GM19193 (cell line): ENCODE results near the gene ULBP2.

ENCODE experiments used
- POLR2A ChIP-seq: IDR thresholded peaks from 4 replicates; pipeline ENCODE4 v1.6.1; 2011; ENCODE audit not compliant: insufficient read depth, insufficient read length; ENCODE audit errors: extremely low read depth

ULBP2 gene

GRCh38 chr6:149903938-149904611 is 37.7 kb upstream of the ULBP2 start:
- no peak for TF ChIP-seq POLR2A

DNA sequence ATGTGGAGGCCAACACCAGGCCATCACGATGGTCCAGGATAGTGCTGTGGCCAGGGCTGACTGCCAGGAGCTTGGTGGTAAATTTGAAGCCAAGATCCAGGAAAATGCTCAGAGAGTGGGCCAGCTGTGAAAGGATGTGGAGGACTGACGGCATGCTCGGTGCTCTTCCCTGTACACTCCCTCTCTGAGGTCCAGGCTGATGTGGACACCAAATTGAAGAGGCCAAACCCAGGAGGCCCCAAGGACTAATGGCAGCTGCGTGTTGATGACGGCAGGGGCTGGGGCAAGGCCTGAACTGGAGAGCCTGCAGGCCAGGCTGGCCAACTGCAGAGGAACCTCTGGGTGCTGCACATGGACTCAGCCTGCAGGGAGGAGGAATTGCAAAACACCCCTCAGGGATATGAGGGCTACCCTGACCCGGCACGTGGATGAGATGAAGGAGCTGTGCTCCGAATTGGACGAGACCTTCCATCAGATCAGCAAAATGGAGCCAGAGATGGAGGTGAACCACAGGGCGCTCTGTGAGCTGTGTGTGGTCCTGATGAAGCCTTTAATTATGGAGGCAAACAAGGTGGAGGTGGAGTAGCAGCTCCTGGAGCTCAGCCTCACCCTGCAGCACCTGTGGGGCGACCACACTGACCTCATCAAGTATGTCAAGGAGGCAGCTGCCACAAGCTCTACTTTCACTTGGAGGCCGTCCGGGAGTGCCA is 37.0 kb upstream of the ULBP2 start:
- no peak for TF ChIP-seq POLR2A

DNA sequence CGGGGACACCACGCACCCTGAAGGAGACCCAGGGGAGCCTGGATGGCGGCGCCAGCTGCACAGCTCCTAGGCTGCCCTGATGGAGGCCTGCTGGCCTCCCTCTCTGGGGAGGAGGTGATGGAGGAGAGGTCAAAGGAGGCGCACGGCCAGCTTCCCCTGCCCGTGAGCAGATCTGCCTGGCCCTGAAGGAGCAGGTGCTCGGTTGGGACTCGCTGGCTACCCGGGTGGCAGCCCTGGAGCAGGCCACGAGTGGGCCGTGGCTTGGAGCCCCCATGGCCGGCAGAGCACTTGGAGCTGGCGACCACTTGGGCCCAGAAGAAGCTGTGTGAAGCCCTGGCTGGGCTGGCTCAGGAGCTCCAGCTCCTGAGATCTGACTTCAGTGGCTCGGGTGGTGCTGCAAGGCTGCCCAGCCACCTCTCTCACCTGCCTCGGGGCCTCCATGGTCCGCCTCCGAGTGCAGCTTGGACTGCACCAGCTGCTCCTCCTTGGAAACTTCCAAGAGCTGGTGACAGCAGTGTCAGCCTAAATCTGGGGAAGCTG is 36.4 kb upstream of the ULBP2 start:
- no peak for TF ChIP-seq POLR2A

- no peak for TF ChIP-seq POLR2A
Measured at GRCh38 chr6:149905911-149906371, 35.9 kb upstream of the ULBP2 start.

GRCh38 chr6:149906405-149906804 is 35.4 kb upstream of the ULBP2 start:
- TF ChIP-seq POLR2A: no peak

DNA sequence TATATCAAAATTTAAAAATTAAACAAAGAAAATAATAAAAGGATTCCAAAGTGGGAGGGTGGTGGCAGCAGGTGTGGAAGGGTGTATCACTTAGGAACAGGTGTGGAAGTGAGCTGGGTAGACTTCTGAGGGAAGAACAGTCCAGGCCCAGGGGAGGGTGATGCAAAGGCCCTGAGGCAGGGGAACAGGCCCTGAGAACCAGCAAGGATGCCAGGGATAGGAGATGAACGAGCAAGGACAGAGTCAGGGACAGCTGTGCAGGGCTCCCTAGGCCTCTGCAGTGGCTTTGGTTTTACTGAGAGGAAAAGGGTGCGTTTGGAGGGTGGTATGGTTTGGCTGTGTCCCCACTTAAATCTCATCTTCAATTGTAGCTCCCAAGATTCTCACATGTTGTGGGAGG is 34.5 kb upstream of the ULBP2 start:
- no peak for TF ChIP-seq POLR2A

DNA sequence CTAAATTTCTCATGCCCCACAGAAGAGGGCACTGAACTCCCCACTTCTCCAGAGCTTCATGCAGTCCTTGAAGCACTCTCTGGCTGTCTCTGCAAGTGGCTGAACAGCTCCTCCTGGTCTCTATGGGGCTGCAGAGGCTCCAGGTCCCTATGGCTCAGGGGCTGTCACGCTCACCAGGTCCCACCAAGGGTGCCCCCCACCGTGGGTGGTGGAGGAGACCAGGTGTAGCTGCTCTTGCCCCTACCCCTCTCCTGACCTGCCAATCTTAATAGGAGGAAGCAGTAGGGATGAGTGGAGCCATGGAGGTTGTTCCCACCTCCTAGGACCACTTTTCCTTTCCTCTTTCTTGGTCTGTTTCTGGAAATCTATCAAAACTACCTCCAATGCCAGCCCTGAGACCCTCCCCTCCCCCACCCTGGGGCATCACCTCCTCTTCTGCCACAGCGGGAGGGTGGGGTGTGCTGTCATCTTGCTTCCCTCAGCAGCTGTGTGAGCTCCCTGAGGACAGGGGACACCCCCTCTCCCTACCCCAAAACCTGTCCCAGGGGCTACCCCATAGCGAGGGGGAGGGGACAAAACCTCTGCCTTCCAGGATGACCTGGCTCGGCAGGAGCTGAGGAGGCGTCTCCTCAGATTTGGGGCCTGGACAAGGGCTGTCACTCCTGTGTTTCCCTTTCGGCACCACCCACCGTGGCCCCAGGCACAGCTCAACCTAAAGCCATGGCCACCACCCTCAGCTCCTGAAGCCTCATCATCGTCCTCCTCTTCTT is 31.9 kb upstream of the ULBP2 start:
- TF ChIP-seq POLR2A: no peak

- TF ChIP-seq POLR2A: no peak
Measured at GRCh38 chr6:149910721-149911151, 31.1 kb upstream of the ULBP2 start.

GRCh38 chr6:149913085-149913484 is 28.7 kb upstream of the ULBP2 start:
- TF ChIP-seq POLR2A: no peak

GRCh38 chr6:149913540-149914240 is 28.1 kb upstream of the ULBP2 start:
- no peak for TF ChIP-seq POLR2A

GRCh38 chr6:149915970-149916865 is 25.6 kb upstream of the ULBP2 start:
- TF ChIP-seq POLR2A: no peak

DNA sequence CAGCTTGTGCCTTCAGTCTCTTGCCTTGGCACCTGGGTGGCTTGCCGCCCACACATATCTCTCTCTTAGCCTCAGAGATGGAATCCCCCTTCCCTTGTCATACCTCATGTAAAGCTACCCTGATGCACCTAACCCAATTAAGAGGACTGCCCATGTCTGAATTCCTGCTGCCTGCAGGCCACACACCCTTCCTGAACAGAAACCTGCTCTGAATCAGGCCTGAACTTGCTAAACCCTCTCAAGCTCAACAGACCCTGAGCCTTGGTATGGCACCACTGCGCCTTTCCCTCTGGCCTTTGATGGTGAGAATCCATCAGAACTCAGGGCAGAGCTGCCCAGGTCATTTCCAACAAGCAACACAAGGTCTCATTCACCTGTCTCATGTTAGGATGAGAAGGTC is 24.1 kb upstream of the ULBP2 start:
- TF ChIP-seq POLR2A: no peak

DNA sequence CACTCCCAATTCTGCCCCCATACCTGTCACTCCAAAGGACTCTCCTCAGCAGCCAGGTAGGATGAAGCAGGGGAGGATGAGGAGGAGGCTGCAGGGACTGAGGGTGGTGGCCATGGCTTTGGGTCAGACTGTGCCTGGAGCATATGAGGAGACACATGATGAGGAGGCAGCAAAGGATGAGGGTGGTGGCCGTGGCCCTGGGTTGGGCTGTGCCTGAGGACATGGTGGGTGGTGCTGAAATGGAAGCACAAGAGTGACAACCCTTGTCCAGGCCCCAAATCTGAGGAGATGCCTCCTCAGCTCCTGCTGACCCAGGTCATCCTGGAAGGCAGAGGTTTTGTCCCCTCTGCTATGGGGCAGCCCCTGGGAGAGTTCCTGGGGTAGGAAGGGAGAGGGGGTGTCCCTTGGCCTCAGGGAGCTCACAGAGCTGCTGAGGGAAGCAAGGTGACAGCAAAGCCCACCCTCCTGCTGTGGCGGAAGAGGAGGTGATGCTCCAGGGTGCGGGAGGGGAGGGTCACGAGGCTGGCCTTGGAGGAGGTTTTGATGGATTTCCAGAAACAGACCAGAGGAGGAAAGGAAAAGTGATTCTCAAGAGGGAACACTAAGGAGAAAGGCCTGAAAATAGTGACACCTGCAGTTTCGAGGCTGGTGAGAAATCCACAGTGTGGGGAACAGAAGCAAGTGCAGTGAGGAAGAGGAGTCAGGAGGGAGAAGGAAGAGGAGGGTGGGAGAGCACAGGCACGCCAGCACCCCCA is 23.5 kb upstream of the ULBP2 start:
- TF ChIP-seq POLR2A: no peak
